ENCODE results near the gene KCNG4.
"Not testable (repeated sequence)": the region's sequence is repeated elsewhere in the genome, so short reads cannot be mapped to it uniquely, and the experiment has no call there.

Gene KCNG4

DNA sequence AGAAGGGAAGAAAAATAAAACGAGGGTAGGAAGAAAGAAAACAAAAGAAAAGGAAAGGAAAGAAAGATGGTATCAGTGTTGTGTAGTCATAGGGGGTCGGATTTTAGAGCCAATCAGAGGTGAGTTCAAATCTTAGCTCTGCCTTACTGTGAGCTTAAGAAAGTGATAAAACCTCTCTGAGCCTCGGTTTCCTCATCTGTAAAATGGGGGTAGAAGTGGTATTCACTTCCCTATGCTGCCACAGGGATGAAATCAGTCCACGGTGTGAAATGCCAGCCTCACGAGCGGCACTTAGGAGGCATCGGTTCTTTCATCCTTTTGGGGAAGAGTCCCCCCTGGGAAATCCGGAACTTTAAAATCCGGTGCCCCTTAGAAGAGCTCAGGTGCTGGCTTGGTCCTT lies 6.1 kb downstream of the KCNG4 start:
- no peak for DNase-seq

DNA sequence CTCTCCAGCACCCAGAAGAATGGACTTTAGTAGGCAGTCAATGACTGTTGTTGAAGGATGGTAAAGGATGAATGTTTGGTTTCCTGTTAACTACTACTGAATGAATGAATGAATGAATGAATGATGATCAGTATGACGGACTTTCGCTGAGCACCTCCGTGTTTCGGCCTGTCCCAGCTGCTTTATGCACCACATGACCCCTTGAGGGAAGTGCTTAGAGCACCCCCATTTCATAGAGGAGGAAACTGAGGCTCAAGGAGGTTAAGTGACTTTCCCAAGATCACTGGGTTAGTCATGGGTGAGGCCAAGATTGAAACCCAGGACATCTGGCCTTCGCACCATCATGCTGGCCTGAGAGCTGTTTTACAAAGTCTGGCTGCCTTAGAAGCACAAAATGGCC lies 6.8 kb downstream of the KCNG4 start:
- DNase-seq = no peak

DNA sequence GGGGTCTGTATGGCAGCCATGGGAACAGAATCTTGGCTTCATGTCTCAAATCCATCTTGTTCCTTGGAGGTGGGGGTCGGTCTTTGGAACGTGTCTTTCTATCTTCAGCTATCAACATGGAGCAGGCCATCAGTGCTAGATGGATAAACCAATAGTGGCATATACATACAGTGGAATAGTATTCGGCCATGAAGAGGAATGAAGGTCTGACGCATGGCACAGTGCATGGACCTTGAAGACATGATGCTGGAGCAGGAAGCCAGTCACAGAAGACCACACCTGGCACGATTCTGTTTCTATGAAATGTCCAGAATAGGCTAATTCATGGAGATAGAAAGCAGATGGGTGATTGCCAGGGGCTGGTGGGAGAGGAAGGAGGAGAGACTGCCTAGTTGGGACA lies 7.8 kb downstream of the KCNG4 start:
- no peak for DNase-seq

DNA sequence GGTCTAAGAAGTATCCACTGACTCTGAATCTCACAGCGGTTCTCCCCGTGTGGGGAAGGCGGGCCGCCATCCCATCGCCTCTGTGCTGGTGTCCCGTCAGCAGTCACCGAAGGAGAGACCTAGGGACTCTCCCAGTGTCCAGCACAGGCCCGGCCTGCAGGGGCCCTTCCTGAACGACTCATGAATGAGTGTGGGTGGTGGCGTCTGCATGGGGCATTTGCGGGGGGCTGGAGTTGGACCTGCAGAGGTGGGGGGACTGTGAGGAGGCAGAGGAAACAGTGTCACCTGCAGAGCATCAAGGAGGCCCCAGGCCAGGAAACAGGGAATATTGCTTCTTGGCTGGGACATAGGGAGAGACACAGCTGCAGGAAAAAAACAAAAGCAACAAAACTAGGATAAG lies 10.3 kb downstream of the KCNG4 start:
- DNase-seq = no peak

DNA sequence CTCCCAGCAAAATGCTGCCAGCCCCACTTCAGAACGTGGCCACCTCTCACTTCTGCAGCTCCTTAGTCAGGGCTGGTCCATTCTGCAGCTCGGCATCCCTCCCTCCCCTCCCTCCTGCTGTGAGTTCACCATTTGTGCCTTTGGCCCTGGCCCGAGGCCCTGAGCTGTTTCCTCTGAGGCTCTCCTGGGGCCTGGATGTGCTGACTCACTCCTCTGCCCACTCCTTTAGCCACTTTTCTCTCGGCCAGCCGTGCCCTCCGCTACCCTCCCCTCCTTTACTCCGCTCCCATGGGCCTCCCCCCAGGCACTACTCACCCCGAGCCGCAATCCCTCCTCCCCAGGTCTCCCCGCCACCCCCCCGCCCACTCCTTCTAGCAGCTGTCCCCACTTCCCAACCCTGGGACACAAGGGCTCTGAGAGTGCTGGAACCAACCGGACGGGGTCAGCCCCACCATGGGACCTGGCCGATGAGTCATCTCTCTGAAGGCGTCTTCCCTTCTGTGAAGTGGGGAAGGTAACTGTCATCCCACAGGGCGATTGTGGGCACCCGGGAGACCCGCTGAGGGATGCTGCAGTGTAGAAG lies 11.5 kb downstream of the KCNG4 start:
- peak; percentile 70 for DNase-seq

DNA sequence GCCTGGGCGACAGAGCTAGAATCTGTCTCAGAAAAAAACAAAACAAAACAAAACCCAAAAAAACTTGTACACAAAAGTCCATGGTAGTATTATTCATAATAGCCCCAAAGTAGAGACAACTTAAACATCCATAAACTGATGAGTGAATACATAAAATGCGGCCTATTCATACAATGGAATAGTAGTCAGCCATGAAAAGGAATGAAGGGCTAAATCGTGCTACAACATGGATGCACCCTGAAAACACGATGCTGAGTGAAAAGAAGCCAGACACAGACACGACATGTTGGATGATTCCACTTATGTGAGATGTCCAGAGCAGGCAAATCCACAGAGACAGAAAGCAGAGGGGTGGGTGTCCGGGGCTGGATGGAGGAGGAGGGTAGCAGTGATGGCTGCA lies 12.3 kb downstream of the KCNG4 start:
- no peak for DNase-seq

DNA sequence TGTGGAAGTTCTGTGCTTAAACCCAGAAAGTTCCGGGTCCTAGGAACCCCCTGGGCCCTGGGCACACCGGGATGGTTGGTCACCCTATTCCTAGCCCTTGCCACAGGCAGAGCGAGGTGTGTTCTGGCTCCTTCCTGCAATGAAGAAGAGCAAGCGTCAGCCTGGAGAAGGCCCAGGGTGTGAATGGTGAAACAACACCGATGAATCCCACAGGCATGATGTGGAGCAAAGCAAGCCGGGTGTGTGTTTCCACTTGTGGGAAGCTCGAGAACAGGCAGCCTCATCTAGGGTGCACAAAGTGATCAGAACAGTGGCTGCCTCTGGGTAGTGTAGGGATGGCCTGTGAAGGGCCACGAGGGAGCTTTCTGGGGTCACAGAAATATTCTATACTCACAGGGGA lies 13.8 kb downstream of the KCNG4 start:
- DNase-seq = no peak

DNA sequence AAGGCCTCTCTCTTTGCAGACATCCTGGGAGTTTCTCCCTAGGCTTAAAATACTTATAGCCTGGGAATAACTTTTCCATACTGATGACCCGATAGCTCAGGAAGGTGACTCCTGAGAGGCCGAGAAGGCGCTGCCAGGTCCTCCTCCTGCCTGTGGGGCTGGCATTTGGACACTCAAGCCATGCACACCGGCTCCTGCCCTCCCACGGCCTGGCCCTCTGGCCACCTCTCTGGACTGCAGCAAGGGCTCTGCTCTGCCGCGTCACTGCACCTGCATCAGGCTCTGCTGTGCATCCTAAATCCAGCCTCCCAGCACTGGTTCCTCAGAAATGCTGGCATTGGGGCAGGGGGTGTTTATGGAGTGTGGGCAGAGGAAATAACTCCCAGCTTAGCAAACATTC lies 14.2 kb downstream of the KCNG4 start:
- no peak for DNase-seq

DNA sequence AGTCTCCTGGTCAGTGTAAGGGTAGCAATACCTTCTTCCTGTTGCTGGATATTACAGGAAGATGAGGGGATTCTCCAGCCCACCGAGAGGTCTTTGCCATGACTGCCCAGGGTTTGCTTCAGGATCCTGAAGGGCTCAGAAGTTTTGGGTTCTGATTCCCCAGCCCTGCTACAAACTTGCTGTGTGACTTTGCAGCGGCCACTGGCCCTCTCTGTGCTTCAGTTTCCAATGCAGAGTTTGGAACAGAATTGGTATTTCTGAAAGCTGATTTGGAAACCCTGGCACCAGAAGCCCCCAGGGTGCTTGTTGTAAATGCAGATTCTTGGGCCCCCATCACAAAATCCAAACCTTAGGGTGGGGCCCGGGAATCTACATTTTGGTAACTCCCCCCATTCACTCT lies 14.7 kb downstream of the KCNG4 start:
- no peak for DNase-seq

DNA sequence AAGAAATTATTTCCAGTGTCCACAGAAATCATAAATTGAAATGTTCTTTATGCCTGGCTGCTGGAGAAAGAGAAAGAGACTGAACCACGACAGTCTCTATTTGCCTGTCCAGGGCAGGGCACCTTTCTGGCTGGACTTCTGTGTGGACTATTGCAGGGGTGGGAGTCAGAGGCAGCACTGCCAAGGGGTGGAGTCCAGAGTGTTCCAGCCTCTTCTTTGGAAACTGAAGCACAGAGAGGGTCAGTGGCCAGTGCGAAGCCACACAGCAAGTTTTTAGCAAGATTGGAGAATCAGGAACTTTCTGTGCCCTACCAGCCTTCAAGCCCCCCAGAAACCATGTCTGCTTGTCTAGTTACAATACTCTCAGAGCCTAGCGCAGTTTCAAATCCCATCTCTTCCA lies 15.3 kb downstream of the KCNG4 start:
- no peak for DNase-seq

DNA sequence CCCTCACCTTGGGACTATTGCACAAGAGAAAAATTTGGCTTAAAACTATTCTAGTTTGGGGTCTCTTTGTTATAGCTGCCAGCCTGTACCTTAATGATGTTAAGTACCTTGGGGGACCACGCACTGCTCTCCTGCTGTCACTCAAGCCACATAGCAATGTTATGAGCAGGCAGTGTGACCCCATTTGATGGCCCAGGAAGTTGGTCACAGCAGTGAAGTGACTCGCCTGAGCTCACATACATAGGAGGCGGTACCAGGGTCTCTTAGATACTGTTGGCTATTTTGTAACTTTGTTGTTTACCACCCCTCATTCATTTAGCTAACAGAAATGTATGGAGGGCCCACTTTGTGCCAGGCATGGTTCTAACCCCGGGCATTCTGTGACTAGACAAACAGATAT lies 16.4 kb downstream of the KCNG4 start:
- DNase-seq = no peak

DNA sequence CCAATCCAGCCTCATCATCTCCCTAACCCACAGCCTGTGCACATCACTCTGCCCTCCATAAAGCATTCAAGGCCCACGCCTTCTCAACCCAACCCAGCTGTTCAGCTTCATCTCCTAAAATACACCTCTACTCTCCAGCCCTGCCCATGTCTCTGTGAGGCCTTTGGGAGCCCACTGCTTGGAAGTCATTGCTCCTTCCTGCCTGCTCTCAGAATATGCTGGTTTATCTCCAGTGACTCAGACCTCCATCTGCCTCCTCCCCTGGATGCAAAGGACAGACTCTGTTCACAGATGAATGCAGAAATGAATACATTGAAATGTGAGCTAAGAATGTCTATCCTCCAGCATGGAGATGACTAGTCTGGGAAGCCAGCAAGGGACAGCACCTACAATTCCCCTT lies 19.0 kb downstream of the KCNG4 start:
- DNase-seq = no peak

DNA sequence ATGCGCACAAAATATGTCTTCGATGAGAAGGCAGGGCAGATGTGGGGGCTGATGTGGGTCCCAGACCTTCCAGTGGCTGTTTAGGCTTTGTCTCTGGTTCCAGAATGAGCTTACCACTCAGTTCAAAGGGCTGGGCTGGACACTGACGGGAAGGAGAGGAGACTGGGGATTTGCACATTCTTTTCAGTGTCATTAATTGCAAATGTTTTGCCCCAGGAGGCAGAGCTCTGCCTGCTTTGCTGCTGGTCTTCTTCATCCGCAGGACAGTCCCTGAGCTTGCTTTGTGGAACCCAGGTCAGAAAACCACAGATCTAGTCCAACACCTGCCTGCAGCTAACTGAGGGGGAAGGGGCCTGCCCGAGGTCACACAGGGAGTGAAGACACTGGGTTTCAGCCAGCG lies 20.9 kb downstream of the KCNG4 start:
- DNase-seq = no peak

DNA sequence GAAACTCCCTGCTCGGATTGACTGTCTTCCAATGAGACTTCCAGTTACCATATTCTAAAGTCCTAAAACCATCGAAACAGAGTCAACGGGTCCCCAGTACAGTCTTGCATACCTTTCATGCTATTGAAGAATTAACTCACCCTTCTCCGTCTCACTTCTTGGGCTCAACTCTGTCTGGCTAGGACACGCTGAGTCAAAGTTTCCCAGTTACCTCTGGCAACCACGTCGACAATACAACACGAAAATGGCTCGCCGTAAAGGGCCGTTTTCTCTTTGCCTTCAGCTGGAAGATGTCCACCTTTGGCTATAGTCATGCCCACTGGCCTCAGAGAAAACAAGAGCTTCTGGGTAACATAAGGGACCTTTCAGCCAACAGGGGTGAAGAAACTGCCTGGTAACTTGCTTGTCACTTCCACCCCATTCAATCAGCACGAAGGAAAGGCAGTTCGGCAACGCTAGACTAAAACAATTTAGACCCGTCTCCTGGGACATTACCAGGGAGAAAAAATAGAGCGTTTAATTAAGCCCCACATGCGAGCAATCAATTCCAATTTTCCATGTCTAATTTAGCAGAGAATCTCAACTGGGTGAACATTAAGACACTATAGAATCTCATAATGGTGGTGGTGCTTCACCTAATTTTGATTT lies 21.5 kb downstream of the KCNG4 start:
- DNase-seq = no peak

DNA sequence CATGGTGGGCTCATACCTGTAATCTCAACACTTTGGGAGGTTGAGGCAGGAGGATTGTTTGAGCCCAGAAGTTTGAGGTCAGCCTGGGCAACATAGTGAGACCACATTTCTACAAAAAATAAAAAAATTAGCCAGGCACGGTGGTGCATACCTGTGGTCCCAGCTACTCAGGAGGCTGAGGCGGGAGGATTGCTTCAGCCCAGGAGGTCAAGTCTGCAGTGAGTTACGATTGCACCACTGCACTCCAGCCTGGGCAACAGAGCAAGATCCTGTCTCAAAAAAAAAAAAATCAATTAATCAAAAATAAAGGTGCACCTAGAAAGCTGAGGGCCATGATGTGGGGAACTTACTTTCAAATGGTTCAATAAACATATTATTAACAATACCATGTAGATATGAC lies 23.7 kb downstream of the KCNG4 start:
- DNase-seq = not testable (repeated sequence)

DNA sequence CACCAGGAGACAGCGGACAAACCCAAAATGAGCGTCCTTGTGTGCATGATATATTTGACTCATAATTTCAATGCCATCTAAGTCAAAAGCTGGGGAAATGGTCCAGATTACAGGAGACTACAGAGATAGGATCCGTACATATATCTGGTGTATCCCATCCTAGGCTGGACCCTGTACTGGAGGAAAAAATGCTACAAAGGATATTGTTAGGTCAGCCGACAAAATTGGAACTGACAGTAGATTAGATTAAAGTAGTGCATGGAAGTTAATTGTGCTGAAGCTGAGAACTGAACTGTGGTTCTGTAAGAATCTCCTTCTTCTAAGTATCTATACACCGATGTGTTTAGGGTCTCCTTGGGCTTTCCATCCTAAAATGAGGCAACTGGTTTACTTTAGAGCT lies 24.3 kb downstream of the KCNG4 start:
- no peak for DNase-seq

DNA sequence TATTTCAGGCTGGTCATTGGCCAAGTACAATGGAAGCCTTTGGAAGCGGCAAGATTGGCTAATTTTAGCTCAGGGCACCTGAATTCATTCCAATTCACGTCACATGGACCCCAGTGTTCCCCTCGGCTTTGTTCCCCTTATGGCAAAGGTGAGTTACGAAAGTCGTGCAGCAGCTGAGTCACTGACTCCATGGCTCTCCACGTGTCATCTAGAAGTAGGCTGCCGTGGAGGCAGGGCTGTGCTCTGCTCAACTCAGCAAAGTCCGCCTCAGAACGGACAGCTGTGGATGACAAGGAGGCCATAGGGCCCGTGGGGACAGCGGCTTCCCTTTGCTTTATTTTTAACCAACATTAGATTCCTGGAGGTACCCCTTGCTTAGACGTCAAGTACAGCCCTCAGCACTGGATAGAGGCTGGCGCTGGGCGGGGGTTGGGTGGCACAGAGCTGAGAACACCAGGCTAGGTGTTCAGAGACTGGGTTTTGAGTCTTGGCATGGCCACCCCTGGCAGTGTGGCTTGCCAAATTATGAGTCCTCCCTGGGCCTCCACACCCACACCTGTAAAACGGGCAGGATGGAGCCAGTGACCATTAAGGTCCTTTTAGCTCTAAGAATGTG lies 25.3 kb downstream of the KCNG4 start:
- DNase-seq = no peak

DNA sequence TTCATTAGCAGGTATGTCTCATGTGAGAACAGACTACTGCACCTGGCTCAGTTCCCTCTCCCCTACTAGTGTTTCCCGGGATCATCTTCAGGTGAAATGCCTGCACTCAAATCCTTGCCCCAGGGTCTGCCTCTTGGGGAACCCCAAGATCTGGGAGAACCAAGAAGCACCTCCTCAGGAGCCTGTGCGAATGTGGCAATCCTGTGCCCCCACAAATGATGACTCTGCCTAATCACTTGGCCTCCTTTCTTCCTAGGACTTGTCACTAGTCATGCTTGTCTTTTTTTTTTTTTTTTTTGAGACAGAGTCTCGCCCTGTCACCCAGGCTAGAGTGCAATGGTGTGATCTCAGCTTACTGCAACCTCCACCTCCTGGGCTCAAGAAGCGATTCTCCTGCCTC lies 27.2 kb downstream of the KCNG4 start:
- no peak for DNase-seq

DNA sequence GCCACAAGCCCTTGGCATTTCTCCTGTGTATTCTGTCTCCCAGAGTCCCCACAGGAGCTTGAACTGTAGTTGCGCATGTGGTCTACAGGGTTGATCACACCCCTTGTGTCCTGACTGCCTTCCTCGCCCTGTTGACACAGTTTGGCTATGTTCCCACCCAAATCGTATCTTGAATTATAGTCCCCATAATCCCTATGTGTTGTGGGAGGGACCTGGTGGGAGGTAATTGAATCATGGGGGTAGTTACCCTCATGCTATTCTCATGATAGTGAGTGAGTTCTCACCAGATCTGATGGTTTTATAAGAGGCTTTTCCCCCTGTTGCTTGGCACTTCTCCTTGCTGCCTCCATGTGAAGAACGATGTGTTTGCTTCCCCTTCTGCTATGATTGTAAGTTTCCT lies 27.7 kb downstream of the KCNG4 start:
- no peak for DNase-seq

DNA sequence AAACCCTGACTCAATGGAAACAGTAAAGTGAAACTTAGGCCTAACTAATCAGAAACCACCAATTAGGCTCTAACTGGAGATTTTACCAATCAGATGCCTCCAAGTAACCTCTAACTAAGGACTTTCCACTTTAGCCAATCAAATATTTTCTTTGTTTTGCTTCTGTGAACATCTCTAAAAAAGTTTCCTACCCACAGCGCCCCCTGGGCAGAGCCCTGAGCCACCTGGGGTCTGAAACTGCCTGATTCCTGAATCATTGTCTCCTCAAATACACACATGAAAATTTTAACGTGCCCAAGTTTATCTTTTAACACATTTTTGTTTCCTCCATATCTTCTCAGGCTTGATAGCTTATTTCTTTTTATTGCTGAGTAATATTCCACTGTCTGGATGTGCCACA lies 29.8 kb downstream of the KCNG4 start:
- no peak for DNase-seq

DNA sequence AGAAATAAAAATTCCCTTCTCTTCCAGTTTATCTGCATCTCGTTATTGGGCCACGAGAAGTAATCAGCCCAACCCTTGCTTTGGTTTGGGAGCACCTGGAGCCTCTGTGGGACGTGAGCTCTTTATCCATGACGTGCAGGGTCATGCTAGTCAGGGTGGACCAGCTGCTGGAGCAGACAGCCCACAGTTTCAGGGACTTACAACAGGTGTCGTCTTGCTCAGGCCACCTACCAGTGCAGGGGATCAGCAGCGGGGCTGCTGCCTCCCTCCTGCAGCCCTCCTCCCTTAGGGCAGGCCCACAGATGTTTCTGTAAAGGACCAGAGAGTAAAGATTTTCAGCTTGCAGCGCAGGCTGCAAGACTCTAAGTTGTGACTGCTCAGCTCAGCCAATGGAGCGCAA lies 31.9 kb downstream of the KCNG4 start:
- DNase-seq = no peak

DNA sequence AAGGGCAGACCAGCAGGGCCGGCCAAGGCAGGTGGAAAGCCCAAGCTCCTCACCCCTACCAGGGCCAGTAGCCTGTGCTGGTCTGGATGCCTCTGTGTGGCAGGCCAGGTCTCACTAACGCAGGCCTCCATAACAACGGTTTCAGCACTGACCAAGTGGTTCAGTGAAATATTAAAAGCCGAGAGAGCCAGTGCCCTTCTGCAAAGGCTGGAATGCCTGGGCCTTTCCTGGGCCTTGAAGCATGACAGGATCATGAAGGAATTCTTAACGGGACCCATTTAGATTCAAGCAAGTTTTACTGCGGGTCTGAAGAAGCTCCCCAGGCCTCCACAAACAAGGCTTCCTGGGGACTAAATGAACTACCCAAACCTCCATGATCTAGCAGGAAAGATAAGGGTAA lies 32.6 kb downstream of the KCNG4 start:
- no peak for DNase-seq

DNA sequence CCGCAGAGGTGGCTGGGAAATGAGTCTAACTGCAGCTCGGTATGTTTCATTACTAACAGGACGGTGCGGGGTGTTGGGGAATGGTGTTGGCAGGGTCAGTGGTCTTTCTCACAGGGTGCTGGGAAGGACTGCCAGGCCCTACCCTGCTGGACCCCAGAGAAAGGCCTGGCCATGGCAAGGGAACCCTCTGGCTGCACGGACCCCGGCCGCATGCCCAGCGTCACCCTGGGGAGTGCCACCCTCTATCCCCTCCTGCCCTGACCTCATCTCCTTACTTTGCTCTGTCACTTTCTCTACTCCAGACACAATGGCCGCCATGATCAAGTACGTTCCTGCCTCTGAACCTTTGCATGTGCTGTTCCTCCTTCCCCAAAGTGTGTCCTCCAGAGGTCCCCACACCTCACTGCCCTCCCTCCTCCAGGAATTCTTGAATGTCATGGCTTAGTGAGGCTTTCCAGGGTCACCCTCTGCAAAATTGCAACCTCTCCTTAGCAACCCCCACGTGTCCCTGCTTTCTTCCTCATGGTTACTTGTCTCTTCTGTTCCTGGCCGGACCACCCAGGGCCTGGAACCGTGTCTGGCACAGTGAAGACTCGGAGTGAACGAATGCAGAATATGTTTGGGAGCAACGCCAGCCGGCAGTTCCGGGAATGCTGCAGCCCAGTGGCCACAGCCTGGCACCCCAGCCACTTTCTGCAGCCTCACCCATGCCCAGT lies 33.7 kb downstream of the KCNG4 start:
- DNase-seq = no peak

DNA sequence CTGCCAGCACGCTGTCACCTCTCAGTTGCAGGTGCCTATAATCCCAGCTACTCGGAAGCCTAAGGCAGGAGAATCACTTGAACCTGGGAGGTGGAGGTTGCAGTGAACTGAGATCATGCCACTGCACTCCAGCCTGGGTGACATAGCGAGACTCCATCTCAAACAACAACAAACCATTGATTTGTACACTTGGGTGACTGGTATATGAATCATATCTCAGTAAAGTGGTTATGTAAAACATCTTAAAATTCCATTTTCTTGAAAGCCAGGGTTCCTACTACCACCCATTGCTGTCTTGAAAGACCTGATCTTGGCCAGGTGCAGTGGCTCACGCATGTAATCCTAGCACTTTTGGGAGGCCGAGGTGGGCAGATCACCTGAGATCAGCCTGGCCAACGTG lies 34.7 kb downstream of the KCNG4 start:
- not testable (repeated sequence) for DNase-seq
